IMR-90 (cell line): Measurements from ENCODE around the gene XRCC4. TPM values are rescaled to one million over a fixed set of nuclear protein-coding genes. Genes with fewer than 3 reads are reported as not detected.

Experiments
- ATAC-seq: fragments of 200-7000 bp; cut with Tn5 transposase; 2 replicates; pipeline ENCODE4 v1.9.1; 2020; ENCODE audit warnings: low read depth, mild to moderate bottlenecking, moderate library complexity
- BruUV-seq: library from RNA; stranded (reverse); fragments of 400-500 nt; replicated peaks from 2 replicates; lab custom pipeline; 2021; lab: Mats Ljungman, UMichigan
- CTCF ChIA-PET: fragments of 300-600 bp; formaldehyde crosslinking; extraction: SDS; loops from one replicate; lab custom pipeline; 2021; ENCODE audit warnings: antibody characterized with exemption; lab: Yijun Ruan, JAX
- POLR2A ChIA-PET: fragments of 300-600 bp; sonication (Branson Sonifier 250); formaldehyde crosslinking; loops from one replicate; lab custom pipeline; 2022; ENCODE audit warnings: antibody characterized with exemption; ENCODE audit not compliant: unreplicated experiment; lab: Charles Lee
- DNase-seq: peaks from one replicate; pipeline ENCODE4 v3.0.0; 2013
- H2AFZ ChIP-seq: replicated peaks from 2 replicates; pipeline ENCODE3; 2013; ENCODE audit warnings: low read length, mild to moderate bottlenecking; ENCODE audit not compliant: poor library complexity
- H2AK5ac ChIP-seq: 2 replicates; pipeline ENCODE4 v1.6.1; 2013; ENCODE audit warnings: low read depth, low read length, inconsistent platforms
- H2AK9ac ChIP-seq: replicated peaks from 2 replicates; pipeline ENCODE3; 2013; ENCODE audit warnings: mild to moderate bottlenecking, low read depth, low read length, moderate library complexity; ENCODE audit not compliant: poor library complexity
- H2BK120ac ChIP-seq: 2 replicates; pipeline ENCODE4 v1.6.1; 2013; ENCODE audit warnings: low read depth, low read length, inconsistent platforms
- H2BK15ac ChIP-seq: 3 replicates; pipeline ENCODE4 v1.6.1; 2013; ENCODE audit warnings: low read depth, low read length, inconsistent platforms
- H2BK20ac ChIP-seq: 2 replicates; pipeline ENCODE4 v1.6.1; 2013; ENCODE audit warnings: low read depth, mild to moderate bottlenecking, inconsistent platforms, low read length, moderate library complexity
- H2BK5ac ChIP-seq: 2 replicates; pipeline ENCODE4 v1.6.1; 2013; ENCODE audit warnings: mild to moderate bottlenecking, low read depth, low read length, inconsistent platforms; ENCODE audit not compliant: poor library complexity, severe bottlenecking
- H3K14ac ChIP-seq: replicated peaks from 2 replicates; pipeline ENCODE4 v1.6.1; 2013; ENCODE audit warnings: low read depth, low read length, inconsistent platforms
- H3K18ac ChIP-seq: 2 replicates; pipeline ENCODE4 v1.6.1; 2013; ENCODE audit warnings: low read depth, low read length, control low read depth
- H3K23ac ChIP-seq: 2 replicates; pipeline ENCODE4 v1.6.1; 2013; ENCODE audit warnings: low read depth, low read length, inconsistent platforms
- H3K27ac ChIP-seq: 2 replicates; pipeline ENCODE4 v1.5.1; 2013; ENCODE audit warnings: mild to moderate bottlenecking, control low read depth, low read length; ENCODE audit not compliant: insufficient read depth
- H3K27me3 ChIP-seq: 2 replicates; pipeline ENCODE4 v1.6.1; 2013; ENCODE audit warnings: low read length; ENCODE audit not compliant: control insufficient read depth, insufficient read depth
- H3K36me3 ChIP-seq: 2 replicates; pipeline ENCODE4 v1.6.1; 2013; ENCODE audit warnings: low read length, mixed read lengths; ENCODE audit not compliant: control insufficient read depth, insufficient read depth
- H3K4ac ChIP-seq: 2 replicates; pipeline ENCODE4 v1.6.1; 2013; ENCODE audit warnings: low read depth, low read length, inconsistent platforms
- H3K4me1 ChIP-seq: 2 replicates; pipeline ENCODE4 v1.6.1; 2013; ENCODE audit warnings: low read length, mixed read lengths; ENCODE audit not compliant: control insufficient read depth, insufficient read depth
- H3K4me2 ChIP-seq: 2 replicates; pipeline ENCODE4 v1.6.1; 2013; ENCODE audit warnings: low read depth, mild to moderate bottlenecking, control low read depth, low read length, moderate library complexity
- H3K4me3 ChIP-seq: 2 replicates; pipeline ENCODE4 v1.5.1; 2013; ENCODE audit warnings: low read depth, mild to moderate bottlenecking, control low read depth, low read length, moderate library complexity; ENCODE audit not compliant: insufficient read depth
- H3K56ac ChIP-seq: 2 replicates; pipeline ENCODE4 v1.6.1; 2013; ENCODE audit warnings: low read length, inconsistent platforms; ENCODE audit not compliant: insufficient read depth; ENCODE audit errors: extremely low read depth
- H3K79me1 ChIP-seq, 2 experiments: 2 replicates each; pipeline ENCODE4 v1.6.1; 2013; ENCODE audit warnings: low read length in 2 of 2, inconsistent platforms in 1 of 2, low read depth in 1 of 2
- H3K9ac ChIP-seq: 2 replicates; pipeline ENCODE4 v1.6.1; 2013; ENCODE audit warnings: low read depth, low read length, control low read depth
- H3K9me1 ChIP-seq: 2 replicates; pipeline ENCODE4 v1.6.1; 2013; ENCODE audit warnings: low read length, inconsistent platforms; ENCODE audit not compliant: insufficient read depth
- H3K9me3 ChIP-seq: 2 replicates; pipeline ENCODE4 v1.6.1; 2013; ENCODE audit warnings: low read length; ENCODE audit not compliant: control insufficient read depth, insufficient read depth
- H4K20me1 ChIP-seq: 2 replicates; pipeline ENCODE4 v1.6.1; 2013; ENCODE audit warnings: low read length, inconsistent platforms; ENCODE audit not compliant: insufficient read depth
- H4K5ac ChIP-seq: 2 replicates; pipeline ENCODE4 v1.6.1; 2013; ENCODE audit warnings: mild to moderate bottlenecking, low read depth, low read length, control low read depth
- H4K8ac ChIP-seq, 2 experiments: 2 replicates each; pipeline ENCODE4 v1.6.1; 2013; ENCODE audit warnings: low read depth in 2 of 2, low read length in 2 of 2, control low read depth in 1 of 2, inconsistent platforms in 1 of 2
- H4K91ac ChIP-seq: 2 replicates; pipeline ENCODE4 v1.6.1; 2013; ENCODE audit warnings: low read depth, low read length, inconsistent platforms; ENCODE audit not compliant: insufficient read depth
- BHLHE40 ChIP-seq: fragments of 150-350 bp; IDR thresholded peaks from 2 replicates; pipeline ENCODE4 v1.6.1; 2016; ENCODE audit warnings: mild to moderate bottlenecking, low read depth, low read length
- CEBPB ChIP-seq: IDR thresholded peaks from 2 replicates; pipeline ENCODE4 v1.6.1; 2012; ENCODE audit warnings: low read depth, low read length, improper control_type of control experiment
- FOS ChIP-seq: fragments of 150-350 bp; IDR thresholded peaks from 2 replicates; pipeline ENCODE4 v1.6.1; 2016; ENCODE audit warnings: low read depth, low read length
- MAZ ChIP-seq: IDR thresholded peaks from 2 replicates; pipeline ENCODE4 v1.6.1; 2012; ENCODE audit warnings: low read depth, mild to moderate bottlenecking, low read length, improper control_type of control experiment, moderate library complexity, borderline replicate concordance
- RFX5 ChIP-seq: IDR thresholded peaks from 2 replicates; pipeline ENCODE4 v1.8.0; 2012; ENCODE audit warnings: low read depth, mild to moderate bottlenecking, low read length, moderate library complexity
- WGBS, 2 experiments: methylation state at CpG; one replicate each; pipeline versions ENCODE4 v1.1.5 to v1.1.7; 2013; ENCODE audit warnings: missing lambda C conversion rate in 2 of 2; ENCODE audit not compliant: insufficient read length in 1 of 2; ENCODE audit errors: extremely low coverage in 2 of 2; 5-methylcytosine and 5-hydroxymethylcytosine counted together
- dilution Hi-C: fragments of 300-500 bp; cut with HindIII; formaldehyde crosslinking; loops from one replicate; pipeline ENCODE4 v1.14.3; 2018; ENCODE audit warnings: low sequenced_read_pairs; ENCODE audit not compliant: unreplicated experiment
- in situ Hi-C: fragments of 300-500 bp; cut with MboI; formaldehyde crosslinking; loops from 3 replicates; pipeline ENCODE4 v1.14.3; 2019; ENCODE audit warnings: low sequenced_read_pairs, inconsistent platforms, mixed read lengths
- intact Hi-C: fragments of 100-400 bp; cut with micrococcal nuclease; formaldehyde crosslinking; loops from 2 replicates; pipeline ENCODE4 v1.10.0; 2022
- polyA plus RNA-seq, 3 experiments: library from polyadenylated mRNA; depleted of rRNA; stranded (reverse); fragments of >200 nt; gene quantifications; 2 replicates each; pipeline ENCODE4 v1.2.3, GENCODE V29; 2012; ENCODE audit warnings: low replicate concordance in 1 of 3
- total RNA-seq: library from RNA; depleted of rRNA; stranded (reverse); fragments of >200 nt; gene quantifications from 2 replicates; pipeline ENCODE4 v1.2.3, GENCODE V29; 2012
- TF ChIP-seq, protein P1 (sequence below): fragments of 150-350 bp; IDR thresholded peaks from 2 replicates; pipeline ENCODE4 v1.6.1; 2016; ENCODE audit warnings: low read depth, mild to moderate bottlenecking, low read length, moderate library complexity, borderline replicate concordance

Gene XRCC4
- total and polyA plus RNA-seq, 2 of the 4 experiments (the other 2 are of a cell fraction): 3.5 to 4.7 TPM

DNA sequence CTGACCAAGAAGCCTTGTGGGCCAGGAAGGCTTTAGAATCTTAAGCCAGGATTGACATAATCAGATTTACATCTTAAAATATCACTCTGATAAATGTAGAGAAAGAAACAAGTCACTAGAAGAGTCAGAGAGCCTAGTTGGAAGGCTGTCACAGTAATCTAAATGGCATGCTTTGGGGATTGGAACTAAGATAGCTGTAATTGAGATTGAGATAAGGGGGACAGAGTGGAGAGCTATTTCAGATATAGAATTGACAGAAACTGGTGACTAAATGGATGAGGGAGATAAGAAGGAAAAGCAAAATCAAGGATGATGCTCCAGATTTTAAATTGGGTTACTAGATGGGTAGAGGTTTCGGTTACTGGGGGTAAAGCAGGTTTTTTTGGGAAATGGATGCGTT is 100.5 kb downstream of the XRCC4 start:
- Histone ChIP-seq H3K36me3 (no peaks in the 10 kb centered on the region), H2AK5ac (no peak overlapping the region), H3K14ac (no peak overlapping the region), H4K5ac (no peak overlapping the region), H3K4me1 (peaks cover 6% of the 10 kb centered on the region), H3K4me2 (no peak overlapping the region), H3K4me3 (no peak overlapping the region), H3K79me1 (no peaks in the 10 kb centered on the region), H2BK15ac (no peak overlapping the region), H4K8ac (no peak overlapping the region), H3K18ac (no peak overlapping the region), H3K23ac (no peak overlapping the region), H2BK5ac (no peak overlapping the region), H4K91ac (no peak overlapping the region), H2BK120ac (no peak overlapping the region), H2AFZ (no peak overlapping the region), H3K9me3 (no peaks in the 10 kb centered on the region), H4K20me1 (no peaks in the 10 kb centered on the region), H2BK20ac (no peak overlapping the region), H3K27me3 (no peaks in the 10 kb centered on the region), H3K27ac (no peak overlapping the region), H3K56ac (no peak overlapping the region), H2AK9ac (no peak overlapping the region), H3K4ac (no peak overlapping the region), H3K9me1 (no peaks in the 10 kb centered on the region), H3K9ac (no peak overlapping the region)
- DNase-seq (no peak), ATAC-seq (no peak)
- WGBS, 2 experiments: 94 to 100% methylated on average over 2 of the region's 2 CpGs
- dilution Hi-C loops (no loop called here), in situ Hi-C loops (no loop called here), intact Hi-C loops (no loop called here)
- POLR2A ChIA-PET: no interaction called here
- no TSS peak for BruUV-seq
- TF ChIP-seq FOS (no peak), RFX5 (no peak), BHLHE40 (no peak), MAZ (no peak), CEBPB (no peak)
- TF ChIP-seq, protein P1, sequence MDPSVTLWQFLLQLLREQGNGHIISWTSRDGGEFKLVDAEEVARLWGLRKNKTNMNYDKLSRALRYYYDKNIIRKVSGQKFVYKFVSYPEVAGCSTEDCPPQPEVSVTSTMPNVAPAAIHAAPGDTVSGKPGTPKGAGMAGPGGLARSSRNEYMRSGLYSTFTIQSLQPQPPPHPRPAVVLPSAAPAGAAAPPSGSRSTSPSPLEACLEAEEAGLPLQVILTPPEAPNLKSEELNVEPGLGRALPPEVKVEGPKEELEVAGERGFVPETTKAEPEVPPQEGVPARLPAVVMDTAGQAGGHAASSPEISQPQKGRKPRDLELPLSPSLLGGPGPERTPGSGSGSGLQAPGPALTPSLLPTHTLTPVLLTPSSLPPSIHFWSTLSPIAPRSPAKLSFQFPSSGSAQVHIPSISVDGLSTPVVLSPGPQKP: no peak
- CTCF ChIA-PET: no interaction called here
